H1 (cell line): ENCODE results near the gene PGPEP1. TPM values are rescaled to one million over a fixed set of nuclear protein-coding genes. Genes with fewer than 3 reads are reported as not detected.

ENCODE experiments used
- BACH1 ChIP-seq: IDR thresholded peaks from 2 replicates; pipeline ENCODE4 v1.6.1; 2012; ENCODE audit warnings: low read length, improper control_type of control experiment
- CHD1 ChIP-seq: IDR thresholded peaks from 2 replicates; pipeline ENCODE4 v1.6.1; 2012; ENCODE audit warnings: low read depth, low read length, improper control_type of control experiment
- CHD2 ChIP-seq: IDR thresholded peaks from 2 replicates; pipeline ENCODE4 v1.6.1; 2012; ENCODE audit warnings: low read length, improper control_type of control experiment
- MAX ChIP-seq: IDR thresholded peaks from 2 replicates; pipeline ENCODE4 v1.6.1; 2012; ENCODE audit warnings: inconsistent platforms
- NRF1 ChIP-seq: IDR thresholded peaks from 2 replicates; pipeline ENCODE4 v1.6.1; 2011; ENCODE audit warnings: mild to moderate bottlenecking, low read depth, low read length, improper control_type of control experiment
- SP4 ChIP-seq: IDR thresholded peaks from 2 replicates; pipeline ENCODE4 v1.6.1; 2012; ENCODE audit warnings: low read length, inconsistent platforms
- TAF1 ChIP-seq: IDR thresholded peaks from 2 replicates; pipeline ENCODE4 v1.6.1; 2011; ENCODE audit warnings: mild to moderate bottlenecking, low read depth, low read length
- polyA plus RNA-seq, 7 experiments: library from polyadenylated mRNA; depleted of rRNA in 3 of 7; stranded (reverse) in 5 of 7; unstranded in 2 of 7; fragments of >200 nt in 5 of 7; fragments of 200-250 nt in 2 of 7; gene quantifications; 1 replicate in 5 of 7; 2 replicates in 1 of 7; 4 replicates in 1 of 7; pipeline versions ENCODE4 v1.2.1 to v1.2.3, GENCODE V29; 2011 to 2013; ENCODE audit warnings: missing spikeins in 2 of 7, mixed read lengths in 2 of 7
- total RNA-seq: library from RNA; stranded (reverse); fragmentation: NEBNext Ultra II Directional; extraction: Animal tissue kit (Norgen Biotek cat#: 25700); gene quantifications from 2 replicates; pipeline ENCODE4 v1.2.1, GENCODE V29; 2021

PGPEP1 gene
- total and polyA plus RNA-seq, 2 of the 8 experiments (the other 6 are each of a cell fraction or from before 2014, with no cell fraction given), result 17.0 to 33.4 TPM

DNA sequence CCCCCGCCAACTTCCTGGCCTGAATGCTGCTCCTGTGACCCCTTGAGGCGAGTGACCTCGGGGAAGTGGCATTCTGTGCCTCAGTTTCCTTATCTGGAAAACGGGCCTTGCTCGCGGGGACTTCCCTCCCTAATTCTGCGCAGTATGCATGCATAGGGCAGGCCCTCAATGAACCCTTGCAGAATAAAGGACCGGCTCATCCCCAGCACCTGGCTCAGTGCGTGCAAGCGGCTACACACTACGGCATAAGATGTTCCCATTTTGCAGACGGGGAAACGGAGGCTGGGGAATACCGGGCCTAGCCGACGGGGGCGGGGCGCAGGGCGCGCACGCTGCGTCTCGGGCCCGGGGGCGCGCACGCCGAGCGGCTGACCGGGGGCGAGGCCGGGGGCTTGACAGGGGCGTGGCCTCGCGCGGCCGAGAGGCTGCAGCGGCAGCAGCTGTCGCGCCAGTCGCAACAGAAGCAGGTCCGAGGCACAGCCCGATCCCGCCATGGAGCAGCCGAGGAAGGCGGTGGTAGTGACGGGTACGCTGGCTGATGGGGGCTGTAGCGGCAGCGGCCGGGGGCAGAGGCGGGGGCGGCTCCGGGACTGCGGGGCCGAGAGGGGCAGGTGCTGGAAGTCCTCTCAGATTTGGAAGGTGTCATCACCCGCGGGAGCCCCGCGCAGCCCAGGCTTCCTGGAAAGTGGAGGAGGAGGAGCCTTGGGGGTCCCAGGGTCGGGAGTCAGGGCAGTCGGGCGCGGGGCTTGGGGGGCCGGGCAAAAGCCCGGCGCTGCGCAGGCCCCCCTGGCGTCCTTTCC is at the start of gene PGPEP1 (continued):
- TF ChIP-seq BACH1 (peak; percentile 96), MAX (peak; percentile 35; the same call in 1 of the 2 replicates), CHD1 (no peak), SP4 (no peak), TAF1 (peak; percentile 72; the same call in 1 of the 2 replicates), CHD2 (peak; percentile 38; the same call in 1 of the 2 replicates), NRF1 (no peak)
